ENCODE data around the gene C5orf22. TPM values are rescaled to one million over a fixed set of nuclear protein-coding genes. Genes with fewer than 3 reads are reported as not detected.

Gene C5orf22
- total and polyA plus RNA-seq, 2 of the 13 experiments (the other 11 are each of a cell fraction or from before 2014, with no cell fraction given), result 14.0 to 21.5 TPM

- TF ChIP-seq MNT (IDR thresholded peaks at IDR 0.05), result peak; percentile 15; the same call in 1 of the 2 replicates
- peak; percentile 73; the same call in 2 of the 3 replicates for TF ChIP-seq MXI1 (IDR thresholded peaks at IDR 0.05; ENCODE audit: borderline replicate concordance, low read depth, low read length)
- 0 out of 2 replicates have a peak, but pooled peaks have one; percentile 9 for TF ChIP-seq ARID2 (CRISPR knock-in tag; IDR thresholded peaks at IDR 0.05; ENCODE audit: borderline replicate concordance)
- peak; percentile 37; the same call in 1 of the 2 replicates for TF ChIP-seq MXD1 (CRISPR knock-in tag; IDR thresholded peaks at IDR 0.05)
- TF ChIP-seq SAFB2 (CRISPR knock-in tag; IDR thresholded peaks at IDR 0.05; ENCODE audit: borderline replicate concordance, low read depth), result no peak
- TF ChIP-seq MIXL1 (CRISPR knock-in tag; IDR thresholded peaks at IDR 0.05), result 0 out of 2 replicates have a peak, but pooled peaks have one; percentile 9
- 0 out of 2 replicates have a peak, but pooled peaks have one; percentile 56 for TF ChIP-seq SIN3A (IDR thresholded peaks at IDR 0.05; ENCODE audit: borderline replicate concordance, low read depth, low read length)
- TF ChIP-seq ZNF383 (CRISPR knock-in tag; IDR thresholded peaks at IDR 0.05; ENCODE audit: borderline replicate concordance), result 0 out of 2 replicates have a peak, but pooled peaks have one; percentile 7
- TF ChIP-seq BRD4 (CRISPR knock-in tag; IDR thresholded peaks at IDR 0.05), result 0 out of 2 replicates have a peak, but pooled peaks have one; percentile 17
- TF ChIP-seq RERE (CRISPR knock-in tag; IDR thresholded peaks at IDR 0.05; ENCODE audit: low read depth), result no peak
- no peak for TF ChIP-seq ZBTB39 (CRISPR knock-in tag; IDR thresholded peaks at IDR 0.05)
- peak; percentile 74 for TF ChIP-seq SAP130 (CRISPR knock-in tag; IDR thresholded peaks at IDR 0.05; ENCODE audit: low read depth)
- TF ChIP-seq ZNF878 (CRISPR knock-in tag; IDR thresholded peaks at IDR 0.05), result 0 out of 2 replicates have a peak, but pooled peaks have one; percentile 10
- TF ChIP-seq KLF11 (CRISPR knock-in tag; IDR thresholded peaks at IDR 0.05), result 0 out of 2 replicates have a peak, but pooled peaks have one; percentile 2
- TF ChIP-seq CBX5 (CRISPR knock-in tag; IDR thresholded peaks at IDR 0.05; ENCODE audit: borderline replicate concordance), result 0 out of 2 replicates have a peak, but pooled peaks have one; percentile 2
- no peak for TF ChIP-seq ZFP62 (CRISPR knock-in tag; IDR thresholded peaks at IDR 0.05)
- TF ChIP-seq ZNF543 (CRISPR knock-in tag; IDR thresholded peaks at IDR 0.05), result no peak
- TF ChIP-seq HBP1 (CRISPR knock-in tag; IDR thresholded peaks at IDR 0.05; ENCODE audit: low read depth), result peak; percentile 52; the same call in 1 of the 2 replicates
- no peak for TF ChIP-seq ERF (CRISPR knock-in tag; IDR thresholded peaks at IDR 0.05)
Measured at GRCh38 chr5:31531543-31531887, 586 bp upstream of the C5orf22 start (continued).
